Muscle of leg (tissue), 9 donors: ENCODE measurements around the gene PAMR1. TPM values are rescaled to one million over a fixed set of nuclear protein-coding genes. Genes with fewer than 3 reads are reported as not detected.

Source experiments
- polyA plus RNA-seq, 8 donors: library from polyadenylated mRNA; unstranded; fragments of 120-200 nt; gene quantifications; one replicate each; pipeline versions ENCODE4 v1.2.1 to v1.2.3, GENCODE V29; 2013; ENCODE audit warnings: inconsistent platforms in 1 of 8, low replicate concordance in 1 of 8; ENCODE audit not compliant: insufficient read length in 8 of 8, insufficient read depth in 1 of 8
- total RNA-seq: library from RNA; stranded (reverse); fragments of 120-200 nt; gene quantifications from one replicate; pipeline ENCODE4 v1.2.4, GENCODE V29; 2013

Gene PAMR1
- total and polyA plus RNA-seq, 9 donors: 7.5 to 35.3 (median 15.2) TPM

Other genes with a start within 250 kb of the PAMR1 start
- 1.6 TPM for gene SLC1A2, start 106.1 kb downstream of the PAMR1 start, total RNA-seq
- gene SLC1A2, start 106.1 kb downstream of the PAMR1 start, polyA plus RNA-seq: 1 to 10 TPM in 4 of 8 donors, under 1 TPM in 4; 0.43 to 1.6 (median 0.88) TPM
- 6.5 TPM for gene FJX1, start 92.8 kb upstream of the PAMR1 start, total RNA-seq
- gene FJX1, start 92.8 kb upstream of the PAMR1 start, polyA plus RNA-seq: 10 to 100 TPM in 4 of 8 donors, 1 to 10 TPM in 4; 6.2 to 17.2 (median 9.1) TPM
- 27.5 TPM for gene TRIM44, start 137.2 kb upstream of the PAMR1 start, total RNA-seq
- gene TRIM44, start 137.2 kb upstream of the PAMR1 start, polyA plus RNA-seq: 10 to 100 TPM; 20.0 to 50.2 (median 39.7) TPM